Fibroblast of lung (primary cell): Measurements from ENCODE around the gene ZNF445.
"Not testable (repeated sequence)": the region's sequence is repeated elsewhere in the genome, so short reads cannot be mapped to it uniquely, and the experiment has no call there.

Experiments
- EZH2 ChIP-seq: IDR thresholded peaks from 2 replicates; pipeline ENCODE4 v1.5.1; 2012; ENCODE audit warnings: low read length, control low read depth, mild to moderate bottlenecking; ENCODE audit errors: missing control alignments
- TF ChIP-seq, protein P1 (sequence below), 2 donors: IDR thresholded peaks in 1 of 2; conservative IDR thresholded peaks in 1 of 2; 1 replicate in 1 of 2; 2 replicates in 1 of 2; pipeline ENCODE4 v1.5.1; 2011 to 2012; ENCODE audit warnings: low read length in 2 of 2, control low read depth in 1 of 2, inconsistent platforms in 1 of 2, low read depth in 1 of 2, mild to moderate bottlenecking in 1 of 2

DNA sequence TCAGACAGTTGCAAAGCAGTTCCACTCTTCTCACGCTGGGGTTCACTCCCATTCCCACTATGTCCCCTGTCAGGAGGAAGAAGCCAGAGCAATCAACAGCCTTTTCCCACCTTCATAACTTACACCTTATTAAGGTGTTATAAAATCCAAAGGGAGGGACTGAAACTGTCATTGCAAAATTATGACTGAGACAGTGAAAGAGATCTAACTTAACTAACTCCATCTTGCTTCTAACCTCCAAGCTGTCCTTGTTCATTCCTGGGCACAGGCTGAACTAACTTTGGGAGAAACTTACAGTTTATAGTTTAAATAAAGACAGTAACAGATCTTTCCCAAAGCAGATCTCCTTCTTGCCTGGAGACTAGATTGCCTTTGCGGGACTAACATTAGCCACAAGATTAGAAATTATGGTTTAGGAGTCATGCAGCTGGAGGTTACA lies 9.4 kb downstream of the ZNF445 start:
- TF ChIP-seq, protein P1, sequence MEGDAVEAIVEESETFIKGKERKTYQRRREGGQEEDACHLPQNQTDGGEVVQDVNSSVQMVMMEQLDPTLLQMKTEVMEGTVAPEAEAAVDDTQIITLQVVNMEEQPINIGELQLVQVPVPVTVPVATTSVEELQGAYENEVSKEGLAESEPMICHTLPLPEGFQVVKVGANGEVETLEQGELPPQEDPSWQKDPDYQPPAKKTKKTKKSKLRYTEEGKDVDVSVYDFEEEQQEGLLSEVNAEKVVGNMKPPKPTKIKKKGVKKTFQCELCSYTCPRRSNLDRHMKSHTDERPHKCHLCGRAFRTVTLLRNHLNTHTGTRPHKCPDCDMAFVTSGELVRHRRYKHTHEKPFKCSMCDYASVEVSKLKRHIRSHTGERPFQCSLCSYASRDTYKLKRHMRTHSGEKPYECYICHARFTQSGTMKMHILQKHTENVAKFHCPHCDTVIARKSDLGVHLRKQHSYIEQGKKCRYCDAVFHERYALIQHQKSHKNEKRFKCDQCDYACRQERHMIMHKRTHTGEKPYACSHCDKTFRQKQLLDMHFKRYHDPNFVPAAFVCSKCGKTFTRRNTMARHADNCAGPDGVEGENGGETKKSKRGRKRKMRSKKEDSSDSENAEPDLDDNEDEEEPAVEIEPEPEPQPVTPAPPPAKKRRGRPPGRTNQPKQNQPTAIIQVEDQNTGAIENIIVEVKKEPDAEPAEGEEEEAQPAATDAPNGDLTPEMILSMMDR (conservative IDR thresholded peaks at IDR 0.05 in 1 of 2, IDR thresholded peaks at IDR 0.05 in 1 of 2; ENCODE audit: low read depth in 1 of 2, low read length in 2 of 2), result not testable (repeated sequence)
- TF ChIP-seq EZH2, result not testable (repeated sequence)
